ENCODE measurements around the gene TLR6.

The TLR6 gene

GRCh38 chr4:38803833-38804653, 52.6 kb downstream of the TLR6 start:
- peak overlapping the region; percentile 51 to 81 for H3K27ac ChIP-seq
- no peak for TF ChIP-seq CTCF (IDR thresholded peaks at IDR 0.05)
- H3K4me3 ChIP-seq, result peak overlapping the region; percentile 61
- DNase-seq (ENCODE audit: low spot score), result no peak

GRCh38 chr4:38802561-38803355, 53.9 kb downstream of the TLR6 start:
- TF ChIP-seq CTCF (IDR thresholded peaks at IDR 0.05), result no peak
- Histone ChIP-seq H3K27ac (peak overlapping the region in 1 of 2 donors; percentile 52), H3K4me3 (peak overlapping the region; percentile 51)
- DNase-seq (ENCODE audit: low spot score), result no peak

GRCh38 chr4:38800961-38801450, 55.6 kb downstream of the TLR6 start:
- no peak for DNase-seq (ENCODE audit: low spot score)
- peak overlapping the region; percentile 24 for H3K4me3 ChIP-seq
- TF ChIP-seq CTCF (IDR thresholded peaks at IDR 0.05), result no peak
- no peak overlapping the region for H3K27ac ChIP-seq

- TF ChIP-seq CTCF (IDR thresholded peaks at IDR 0.05), result no peak
- Histone ChIP-seq H3K4me3 (peak overlapping the region; percentile 24), H3K27ac (no peak overlapping the region)
- DNase-seq (ENCODE audit: low spot score), result no peak
These were observed 56.3 kb downstream of the TLR6 start for GRCh38 chr4:38800366-38800765.

- TF ChIP-seq CTCF (IDR thresholded peaks at IDR 0.05), result no peak
- no peak overlapping the region for H3K4me3 ChIP-seq
- DNase-seq (ENCODE audit: low spot score), result no peak
- no peak overlapping the region for H3K27ac ChIP-seq
These were observed 61.5 kb downstream of the TLR6 start for GRCh38 chr4:38795087-38795486.

GRCh38 chr4:38794051-38794450, 62.6 kb downstream of the TLR6 start:
- Histone ChIP-seq H3K27ac (no peak overlapping the region), H3K4me3 (no peak overlapping the region)
- no peak for TF ChIP-seq CTCF (IDR thresholded peaks at IDR 0.05)
- DNase-seq (ENCODE audit: low spot score), result no peak

Measured in coronary artery (tissue), 2 donors.